ENCODE measurements around the gene ERBB4. TPM values are rescaled to one million over a fixed set of nuclear protein-coding genes. Genes with fewer than 3 reads are reported as not detected.

The ERBB4 gene
- total RNA-seq, 2 donors from 2014 or later, result 1.0 to 32.8 TPM

GRCh38 chr2:211477537-211478275 lies 1060.9 kb downstream of the ERBB4 start:
- H3K4me1 ChIP-seq (replicated peaks), result no peaks in the 10 kb centered on the region
- no peak overlapping the region for H3K4me3 ChIP-seq
- 88% methylated on average over 2 of the region's 2 CpGs for WGBS
- H3K27me3 ChIP-seq (replicated peaks; ENCODE audit: insufficient read depth), result no peaks in the 10 kb centered on the region
- no peaks in the 10 kb centered on the region for H3K9me3 ChIP-seq
- DNase-seq (ENCODE audit: low spot score), result no peak
- TF ChIP-seq POLR2AphosphoS5 (IDR thresholded peaks at IDR 0.05) (no peak), POLR2A (IDR thresholded peaks at IDR 0.05) (no peak)
- TF ChIP-seq, protein P1, sequence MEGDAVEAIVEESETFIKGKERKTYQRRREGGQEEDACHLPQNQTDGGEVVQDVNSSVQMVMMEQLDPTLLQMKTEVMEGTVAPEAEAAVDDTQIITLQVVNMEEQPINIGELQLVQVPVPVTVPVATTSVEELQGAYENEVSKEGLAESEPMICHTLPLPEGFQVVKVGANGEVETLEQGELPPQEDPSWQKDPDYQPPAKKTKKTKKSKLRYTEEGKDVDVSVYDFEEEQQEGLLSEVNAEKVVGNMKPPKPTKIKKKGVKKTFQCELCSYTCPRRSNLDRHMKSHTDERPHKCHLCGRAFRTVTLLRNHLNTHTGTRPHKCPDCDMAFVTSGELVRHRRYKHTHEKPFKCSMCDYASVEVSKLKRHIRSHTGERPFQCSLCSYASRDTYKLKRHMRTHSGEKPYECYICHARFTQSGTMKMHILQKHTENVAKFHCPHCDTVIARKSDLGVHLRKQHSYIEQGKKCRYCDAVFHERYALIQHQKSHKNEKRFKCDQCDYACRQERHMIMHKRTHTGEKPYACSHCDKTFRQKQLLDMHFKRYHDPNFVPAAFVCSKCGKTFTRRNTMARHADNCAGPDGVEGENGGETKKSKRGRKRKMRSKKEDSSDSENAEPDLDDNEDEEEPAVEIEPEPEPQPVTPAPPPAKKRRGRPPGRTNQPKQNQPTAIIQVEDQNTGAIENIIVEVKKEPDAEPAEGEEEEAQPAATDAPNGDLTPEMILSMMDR (IDR thresholded peaks at IDR 0.05), result no peak
- no peak overlapping the region for H3K27ac ChIP-seq
- no peaks in the 10 kb centered on the region for H3K36me3 ChIP-seq
- intact Hi-C loops (cut with DNase I), result no loop called here

GRCh38 chr2:211473116-211473515 lies 1065.5 kb downstream of the ERBB4 start:
- no peaks in the 10 kb centered on the region for H3K36me3 ChIP-seq
- H3K4me1 ChIP-seq (replicated peaks), result no peaks in the 10 kb centered on the region
- no peak overlapping the region for H3K4me3 ChIP-seq
- no peaks in the 10 kb centered on the region for H3K9me3 ChIP-seq
- no peak for DNase-seq (ENCODE audit: low spot score)
- H3K27me3 ChIP-seq (replicated peaks; ENCODE audit: insufficient read depth), result no peaks in the 10 kb centered on the region
- intact Hi-C loops (cut with DNase I), result no loop called here
- no peak for TF ChIP-seq POLR2AphosphoS5 (IDR thresholded peaks at IDR 0.05)
- no peak overlapping the region for H3K27ac ChIP-seq

- TF ChIP-seq POLR2AphosphoS5 (IDR thresholded peaks at IDR 0.05), result no peak
- no peak for TF ChIP-seq POLR2A (IDR thresholded peaks at IDR 0.05)
- TF ChIP-seq, protein P1 (IDR thresholded peaks at IDR 0.05), result no peak
- intact Hi-C loops (cut with DNase I), result no loop called here
- Histone ChIP-seq H3K4me1 (replicated peaks) (no peaks in the 10 kb centered on the region), H3K4me3 (no peak overlapping the region), H3K9me3 (no peaks in the 10 kb centered on the region), H3K27ac (no peak overlapping the region), H3K27me3 (replicated peaks; ENCODE audit: insufficient read depth) (no peaks in the 10 kb centered on the region), H3K36me3 (no peaks in the 10 kb centered on the region)
- 66% methylated on average over 3 of the region's 3 CpGs for WGBS
- no peak for DNase-seq (ENCODE audit: low spot score)
These were observed 1068.9 kb downstream of the ERBB4 start for GRCh38 chr2:211469664-211470059.

DNA sequence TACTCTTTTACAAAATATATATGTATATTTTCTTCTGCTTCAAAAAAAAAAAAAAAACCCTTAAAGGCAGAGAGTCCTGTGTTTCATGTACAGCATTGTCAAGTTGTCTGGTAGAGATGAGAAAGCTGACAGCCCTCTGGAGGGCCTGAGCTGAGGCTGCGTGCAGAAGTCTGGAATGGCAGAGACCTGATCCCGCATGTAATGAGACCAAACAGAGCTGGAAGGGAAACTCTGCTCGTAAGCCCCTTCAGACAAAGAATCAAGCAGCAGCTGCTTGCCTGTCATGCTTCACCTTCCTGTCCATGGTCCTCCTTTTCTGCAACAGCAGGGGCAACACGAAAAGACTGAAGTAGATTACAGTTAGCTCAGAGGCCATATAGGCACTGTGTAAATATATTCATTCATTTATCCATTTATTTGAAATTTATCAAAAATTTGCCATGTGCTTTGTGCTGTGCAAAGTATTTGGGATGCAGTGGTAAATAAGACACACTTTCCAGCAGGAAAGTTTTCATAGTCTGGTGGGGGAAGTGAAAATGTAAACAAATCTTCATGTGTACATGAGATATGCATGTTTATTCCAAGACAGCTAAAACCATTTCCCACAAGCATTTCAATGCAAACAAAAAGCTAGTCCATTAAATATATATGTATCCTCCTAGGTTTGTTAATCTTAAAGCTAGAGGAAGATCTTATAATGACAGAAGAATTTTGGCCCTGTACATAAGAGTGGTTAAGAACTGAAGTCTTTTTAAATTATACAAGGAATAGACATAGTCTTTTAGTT lies 1069.5 kb downstream of the ERBB4 start:
- no peaks in the 10 kb centered on the region for H3K36me3 ChIP-seq
- 39% methylated on average over 4 of the region's 4 CpGs for WGBS
- H3K4me3 ChIP-seq, result no peak overlapping the region
- H3K27me3 ChIP-seq (replicated peaks; ENCODE audit: insufficient read depth), result no peaks in the 10 kb centered on the region
- no peaks in the 10 kb centered on the region for H3K9me3 ChIP-seq
- intact Hi-C loops (cut with DNase I), result no loop called here
- no peak for TF ChIP-seq POLR2A (IDR thresholded peaks at IDR 0.05)
- no peak for TF ChIP-seq POLR2AphosphoS5 (IDR thresholded peaks at IDR 0.05)
- TF ChIP-seq, protein P1 (IDR thresholded peaks at IDR 0.05), result no peak
- no peaks in the 10 kb centered on the region for H3K4me1 ChIP-seq (replicated peaks)
- DNase-seq (ENCODE audit: low spot score), result no peak
- H3K27ac ChIP-seq, result no peak overlapping the region

DNA sequence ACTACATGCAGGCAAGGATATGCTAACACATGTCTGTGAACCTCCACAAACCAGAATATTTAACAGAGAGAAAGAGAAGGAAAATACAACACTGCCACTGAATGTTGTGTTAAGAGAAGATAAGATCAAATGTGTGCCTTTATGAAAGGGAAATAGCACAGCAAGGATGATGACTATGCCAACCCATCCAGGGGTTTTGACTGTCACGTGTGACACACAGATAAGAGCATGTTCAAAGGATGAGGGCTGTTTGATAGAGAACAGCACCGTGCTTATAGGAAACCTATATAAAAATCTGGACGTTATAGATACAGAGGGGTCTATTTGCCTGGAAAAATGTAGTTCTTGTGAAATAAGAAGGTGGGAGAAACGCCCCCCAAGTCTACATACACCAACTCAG lies 1070.4 kb downstream of the ERBB4 start:
- H3K9me3 ChIP-seq, result no peaks in the 10 kb centered on the region
- H3K27me3 ChIP-seq (replicated peaks; ENCODE audit: insufficient read depth), result no peaks in the 10 kb centered on the region
- H3K4me3 ChIP-seq, result no peak overlapping the region
- no peaks in the 10 kb centered on the region for H3K36me3 ChIP-seq
- TF ChIP-seq POLR2AphosphoS5 (IDR thresholded peaks at IDR 0.05) (no peak), POLR2A (IDR thresholded peaks at IDR 0.05) (no peak)
- TF ChIP-seq, protein P1 (IDR thresholded peaks at IDR 0.05), result no peak
- no peaks in the 10 kb centered on the region for H3K4me1 ChIP-seq (replicated peaks)
- 28% methylated on average over 4 of the region's 4 CpGs for WGBS
- intact Hi-C loops (cut with DNase I), result no loop called here
- no peak for DNase-seq (ENCODE audit: low spot score)
- no peak overlapping the region for H3K27ac ChIP-seq

Data from prostate gland (tissue), 2 donors.